HG02870 (cell line): ENCODE results near the gene NRG2.

Source experiments
- ATAC-seq: cut with Tn5 transposase; IDR thresholded peaks from one replicate; pipeline ENCODE4 v1.9.1; 2021; ENCODE audit warnings: mild to moderate bottlenecking, moderate library complexity; ENCODE audit not compliant: unreplicated experiment

Gene NRG2

DNA sequence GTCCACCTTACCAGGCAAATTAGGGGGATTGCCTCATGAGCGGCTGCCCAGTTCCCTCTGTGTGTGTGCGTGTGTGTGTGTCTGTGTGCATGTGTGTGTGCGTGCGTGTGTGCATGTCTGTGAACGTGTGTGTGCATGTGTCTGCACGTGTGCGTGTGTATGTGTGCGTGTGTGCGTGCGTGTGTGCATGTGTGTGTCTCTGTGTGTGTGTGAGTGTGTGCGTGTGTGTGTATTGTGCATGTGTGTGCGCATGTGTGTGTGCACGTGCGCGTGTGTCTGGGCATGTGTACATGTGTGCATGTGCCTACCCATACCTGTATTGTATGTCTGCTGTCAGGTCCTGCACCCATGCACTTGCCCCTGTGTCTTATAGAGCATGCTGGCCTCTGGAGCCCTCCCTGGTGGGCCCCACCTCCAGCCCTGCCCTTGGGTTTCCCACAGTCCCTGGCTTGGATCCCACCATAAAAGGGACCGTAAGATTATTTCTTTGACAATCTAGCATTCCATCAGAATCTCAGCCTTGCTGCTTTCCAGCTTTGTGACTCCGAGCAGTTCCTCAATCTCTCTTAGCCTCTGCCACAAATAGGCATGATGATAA, 238.2 kb downstream of the NRG2 start:
- ATAC-seq = no peak

DNA sequence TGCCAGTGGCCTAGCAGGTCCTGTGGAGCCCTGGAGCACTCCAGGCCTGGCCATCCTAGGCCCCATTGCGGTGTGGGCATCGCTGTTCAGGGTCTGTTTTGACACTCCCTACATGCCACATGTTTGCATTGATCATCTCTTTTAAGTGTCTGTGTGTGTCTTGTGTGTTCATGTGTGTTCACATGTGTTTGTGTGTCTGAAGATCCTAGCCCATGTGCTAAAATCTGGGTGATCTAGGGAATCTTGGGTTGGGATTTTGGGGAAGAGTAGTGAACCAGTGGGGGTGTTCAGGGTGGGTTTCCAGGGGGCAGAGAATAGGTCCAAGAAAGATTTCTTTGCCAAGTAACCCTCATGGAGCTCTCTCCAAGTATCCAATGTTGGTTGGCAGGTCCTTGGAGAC, 239.1 kb downstream of the NRG2 start:
- ATAC-seq = no peak

DNA sequence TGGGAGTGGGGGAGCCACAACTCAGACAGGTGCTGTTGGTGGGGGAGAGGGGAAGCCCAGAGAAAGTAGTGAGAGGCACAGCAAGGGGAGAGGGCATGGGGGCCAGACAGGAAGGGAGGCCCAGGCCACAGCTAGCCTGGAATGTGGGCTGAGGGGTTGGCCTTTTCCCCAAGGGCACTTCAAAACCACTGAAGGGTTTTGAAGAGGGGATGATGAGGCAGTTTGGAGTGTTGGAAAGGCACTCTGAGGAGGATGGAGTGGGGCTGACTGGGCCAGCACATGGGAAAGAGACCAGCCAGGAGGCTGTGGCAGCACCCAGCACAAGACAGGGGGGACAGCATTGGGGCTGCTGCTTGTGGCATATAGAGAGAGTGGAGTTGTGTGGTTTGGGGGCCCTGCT, 243.7 kb downstream of the NRG2 start:
- no peak for ATAC-seq

DNA sequence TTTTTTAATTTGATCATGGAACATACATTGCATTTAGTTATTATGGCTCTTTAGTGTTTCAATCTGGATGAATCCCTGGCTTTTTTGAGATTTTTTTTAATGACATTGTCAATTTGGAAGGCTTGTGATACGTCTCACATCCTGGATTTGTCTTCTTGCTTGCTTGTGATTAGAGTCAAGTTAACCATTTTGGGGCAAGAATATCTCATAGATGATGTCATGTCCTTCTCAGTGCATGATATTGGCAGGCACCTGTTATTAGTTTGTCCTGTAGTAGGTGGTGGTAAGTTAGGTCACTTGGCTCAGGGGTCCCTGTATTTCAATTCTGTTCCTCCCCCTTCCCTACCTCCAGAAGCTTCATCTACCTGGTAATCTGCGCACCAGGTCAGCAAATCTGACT, 244.2 kb downstream of the NRG2 start:
- ATAC-seq = no peak

DNA sequence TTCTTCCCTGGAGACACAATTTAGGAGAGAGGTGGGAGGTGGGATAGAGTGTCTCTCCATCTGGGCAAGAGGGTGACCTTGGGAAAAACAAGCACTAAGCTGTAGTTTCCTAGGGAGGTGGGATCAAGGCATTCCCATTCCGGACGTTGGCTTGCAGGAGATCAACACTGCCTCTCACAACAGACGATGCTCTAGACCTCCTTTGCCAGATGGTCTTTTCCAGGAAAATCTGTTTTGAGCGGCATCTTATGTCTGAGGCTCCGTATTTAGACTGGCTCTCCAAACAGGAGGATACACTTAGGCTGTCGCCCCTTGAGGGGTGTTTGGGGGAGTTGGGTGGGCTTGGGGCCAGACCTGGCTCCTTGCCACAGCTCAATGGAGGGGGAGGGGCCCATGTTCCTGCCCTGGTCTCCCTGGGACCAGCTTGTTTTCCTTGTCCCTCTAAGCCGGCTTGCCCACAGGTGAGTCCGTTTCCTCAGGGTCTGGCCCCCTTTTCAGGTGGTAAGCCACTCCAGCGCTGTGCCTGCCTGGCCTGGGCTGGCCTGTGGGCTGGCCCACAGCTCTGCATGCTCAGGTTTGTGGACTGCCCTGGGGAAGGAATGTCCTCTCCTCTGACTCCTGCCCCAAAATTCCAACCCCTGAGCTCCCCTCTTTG, 245.1 kb downstream of the NRG2 start:
- no peak for ATAC-seq

DNA sequence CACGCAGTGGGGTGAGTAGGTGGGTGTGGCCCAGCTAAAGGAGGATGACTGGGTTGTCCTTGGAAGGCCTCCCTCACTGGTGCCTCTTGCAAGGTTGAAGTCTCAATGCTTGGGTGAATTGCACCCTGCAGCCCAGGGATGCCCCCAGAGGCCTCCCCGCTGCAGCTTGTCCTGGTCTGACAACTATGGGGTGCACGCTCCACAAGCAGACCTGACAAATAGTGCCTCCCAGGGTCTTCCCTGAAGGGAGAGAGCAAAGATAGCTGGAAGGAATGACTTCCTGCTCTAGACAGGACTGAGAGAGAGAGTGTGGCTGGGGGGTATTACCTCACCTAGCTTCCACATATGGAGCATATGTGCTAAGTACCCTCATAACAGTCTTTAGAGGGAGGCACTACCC, 245.8 kb downstream of the NRG2 start:
- no peak for ATAC-seq
